Stimulated activated CD8-positive, alpha-beta memory T cell treated with anti-CD3 and anti-CD28 coated beads, Interleukin-4, amount 100 ng/mL, for 48 hours (primary cell): ENCODE results near the gene ALKBH7.

Experiments
- DNase-seq: peaks from one replicate; pipeline ENCODE4 v3.0.0-alpha.2; 2020

ALKBH7 gene

DNA sequence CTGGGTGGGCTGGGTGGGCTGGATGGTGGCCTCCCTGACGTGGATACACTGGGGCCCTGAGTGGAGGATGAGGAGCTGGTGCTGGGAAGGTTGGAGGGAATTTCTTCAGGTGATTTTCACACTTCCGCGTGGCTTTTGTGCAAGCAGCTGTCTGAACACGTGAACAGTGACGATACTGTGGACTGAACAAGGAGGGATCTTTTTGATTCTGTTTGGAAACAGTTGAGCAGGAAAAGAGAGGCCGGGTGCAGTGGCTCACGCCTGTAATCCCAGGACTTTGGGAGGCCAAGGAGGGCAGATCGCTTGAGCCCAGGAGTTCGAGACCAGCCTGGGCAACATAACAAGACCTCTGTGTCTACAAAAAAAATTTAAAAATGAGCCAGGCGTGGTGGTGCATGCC lies 29.5 kb downstream of the ALKBH7 start:
- no peak for DNase-seq

DNA sequence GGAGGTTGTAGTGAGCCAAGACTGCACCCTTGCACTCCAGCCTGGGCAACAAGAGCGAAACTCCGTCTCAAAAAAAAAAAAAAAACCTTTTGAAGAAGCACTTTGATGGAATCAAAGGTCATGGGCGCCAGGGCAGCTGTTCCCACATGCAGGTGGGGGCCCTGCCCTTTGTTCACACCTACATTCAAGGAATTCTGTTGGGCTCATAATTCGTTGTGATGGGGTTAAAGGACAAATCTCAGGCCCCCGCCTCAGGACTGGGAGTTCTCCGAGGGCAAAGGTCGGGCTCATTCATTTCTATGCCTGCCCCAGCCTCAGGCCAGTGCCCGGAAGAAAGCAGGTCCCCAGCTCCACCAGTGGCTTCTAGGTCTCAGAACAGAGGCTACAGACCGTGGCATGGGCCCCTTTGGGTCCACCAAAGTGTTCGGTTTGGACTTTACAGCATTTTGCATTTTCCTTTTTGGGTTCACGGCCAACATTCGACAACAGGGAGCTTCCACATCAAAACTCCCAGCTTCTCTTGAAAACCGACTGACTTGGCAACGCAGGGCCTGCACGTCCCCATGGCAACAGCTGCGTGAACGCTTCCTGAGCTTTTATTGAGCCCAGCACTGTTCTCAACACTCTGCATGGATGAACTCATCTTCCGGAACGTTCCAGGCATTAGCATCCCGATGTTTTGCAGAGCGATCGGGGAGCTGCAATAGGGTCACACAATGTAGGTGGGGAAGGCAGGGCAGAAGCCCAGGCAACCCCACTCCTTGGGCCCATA lies 30.4 kb downstream of the ALKBH7 start:
- DNase-seq: no peak

DNA sequence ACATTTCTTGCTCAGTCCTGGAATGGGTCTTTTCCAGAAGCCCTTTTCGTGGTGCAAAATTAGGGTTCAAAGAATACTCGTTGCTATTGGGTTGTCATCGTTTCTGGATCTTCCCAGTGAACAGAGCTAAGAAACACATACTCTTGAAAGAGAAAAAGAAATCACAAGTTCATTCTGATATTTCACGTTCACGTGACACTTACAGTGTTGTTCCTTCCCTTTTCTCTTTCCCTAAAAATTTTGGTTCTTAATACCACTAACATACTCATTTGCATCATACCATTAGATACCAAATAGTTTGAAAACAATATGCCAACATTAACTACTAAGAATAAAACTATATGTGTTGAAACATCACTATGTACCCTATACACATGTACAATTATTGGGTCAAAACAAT lies 33.8 kb downstream of the ALKBH7 start:
- no peak for DNase-seq

DNA sequence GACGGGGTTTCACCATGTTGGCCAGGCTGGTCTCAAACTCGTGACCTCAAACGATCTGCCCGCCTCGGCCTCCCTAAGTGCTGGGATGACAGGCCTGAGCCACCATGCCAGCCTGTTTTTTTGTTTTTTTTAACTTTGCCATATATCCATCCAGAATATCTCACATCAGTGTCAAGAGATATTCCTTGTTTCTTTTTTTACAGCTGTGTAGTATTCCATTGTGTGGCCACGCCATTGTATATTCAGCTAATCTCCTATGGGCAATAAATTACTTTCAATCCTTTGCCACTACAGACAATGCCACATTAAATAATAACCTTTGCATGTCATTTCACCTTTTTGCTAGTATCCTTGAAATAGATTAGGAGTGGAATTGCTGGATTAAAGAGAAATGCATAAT lies 36.8 kb downstream of the ALKBH7 start:
- DNase-seq: no peak

DNA sequence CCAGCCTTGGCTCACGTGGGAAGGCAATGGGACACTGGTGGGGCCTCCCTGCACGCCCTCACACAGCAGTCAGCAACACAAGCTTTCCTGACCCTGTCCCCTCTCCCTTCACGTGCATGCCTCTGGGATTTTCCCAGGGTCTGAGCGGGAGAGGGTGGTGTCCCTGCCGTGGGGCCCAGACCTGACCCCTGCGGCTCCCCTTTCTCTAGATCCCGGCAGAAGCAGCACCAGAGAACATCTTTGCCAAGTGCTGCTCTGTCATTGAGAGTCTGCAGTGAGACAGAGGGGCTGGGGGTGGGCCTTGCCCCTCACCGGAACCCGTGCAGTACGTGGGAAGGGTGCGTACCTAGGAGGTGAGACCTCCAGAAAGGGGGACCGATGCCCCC lies 39.5 kb downstream of the ALKBH7 start:
- no peak for DNase-seq

DNA sequence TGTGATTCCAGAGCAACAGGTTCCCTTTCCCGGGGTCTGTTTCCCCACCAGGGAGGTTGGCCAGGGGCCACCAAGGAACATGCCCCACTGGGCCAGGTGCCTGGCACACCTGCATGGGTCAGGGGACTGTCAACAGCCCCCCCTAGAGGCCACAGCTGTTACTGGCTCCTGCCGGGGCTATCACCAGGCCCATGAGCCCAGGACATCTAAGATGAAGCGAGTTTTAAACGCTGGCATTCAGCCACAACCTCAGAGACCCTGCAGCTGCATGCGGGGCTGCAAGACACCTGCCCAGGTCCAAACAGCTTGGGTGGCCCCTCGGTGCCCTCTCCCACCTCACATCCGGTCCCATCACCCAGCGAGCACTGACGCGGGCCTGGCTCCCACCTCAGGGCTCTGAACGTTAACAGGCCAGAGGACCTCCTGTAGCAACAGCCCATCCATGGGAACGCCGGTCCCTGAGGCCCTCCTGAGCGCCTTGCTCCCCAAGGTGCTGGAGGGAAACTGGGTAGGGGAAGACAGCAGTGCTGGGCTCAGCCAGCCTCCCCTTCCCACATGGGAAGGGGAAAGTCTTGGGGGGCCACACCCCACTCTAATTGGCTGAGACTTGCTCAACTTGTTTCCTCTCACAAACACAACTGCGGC lies 40.0 kb downstream of the ALKBH7 start:
- peak; percentile 77 for DNase-seq

DNA sequence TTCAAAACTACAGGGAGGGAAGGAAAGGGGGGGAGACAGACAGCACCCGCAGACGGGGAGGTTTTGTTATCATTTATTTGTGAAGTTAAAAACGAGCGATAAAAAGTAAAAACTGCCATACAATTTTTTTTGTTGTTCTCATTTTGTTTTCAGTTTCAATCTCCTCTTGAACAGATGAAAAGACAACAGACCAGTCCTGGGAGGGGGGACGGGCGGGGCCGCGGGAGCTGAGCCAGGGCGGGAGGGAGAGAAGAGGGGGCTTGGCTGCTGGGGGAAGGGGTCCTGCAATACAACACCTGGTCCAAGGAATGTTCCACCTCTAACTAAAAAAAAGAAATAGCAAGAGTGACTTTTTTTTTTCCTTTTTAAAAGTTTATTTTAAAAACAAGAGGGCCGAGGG lies 40.7 kb downstream of the ALKBH7 start:
- DNase-seq: no peak

DNA sequence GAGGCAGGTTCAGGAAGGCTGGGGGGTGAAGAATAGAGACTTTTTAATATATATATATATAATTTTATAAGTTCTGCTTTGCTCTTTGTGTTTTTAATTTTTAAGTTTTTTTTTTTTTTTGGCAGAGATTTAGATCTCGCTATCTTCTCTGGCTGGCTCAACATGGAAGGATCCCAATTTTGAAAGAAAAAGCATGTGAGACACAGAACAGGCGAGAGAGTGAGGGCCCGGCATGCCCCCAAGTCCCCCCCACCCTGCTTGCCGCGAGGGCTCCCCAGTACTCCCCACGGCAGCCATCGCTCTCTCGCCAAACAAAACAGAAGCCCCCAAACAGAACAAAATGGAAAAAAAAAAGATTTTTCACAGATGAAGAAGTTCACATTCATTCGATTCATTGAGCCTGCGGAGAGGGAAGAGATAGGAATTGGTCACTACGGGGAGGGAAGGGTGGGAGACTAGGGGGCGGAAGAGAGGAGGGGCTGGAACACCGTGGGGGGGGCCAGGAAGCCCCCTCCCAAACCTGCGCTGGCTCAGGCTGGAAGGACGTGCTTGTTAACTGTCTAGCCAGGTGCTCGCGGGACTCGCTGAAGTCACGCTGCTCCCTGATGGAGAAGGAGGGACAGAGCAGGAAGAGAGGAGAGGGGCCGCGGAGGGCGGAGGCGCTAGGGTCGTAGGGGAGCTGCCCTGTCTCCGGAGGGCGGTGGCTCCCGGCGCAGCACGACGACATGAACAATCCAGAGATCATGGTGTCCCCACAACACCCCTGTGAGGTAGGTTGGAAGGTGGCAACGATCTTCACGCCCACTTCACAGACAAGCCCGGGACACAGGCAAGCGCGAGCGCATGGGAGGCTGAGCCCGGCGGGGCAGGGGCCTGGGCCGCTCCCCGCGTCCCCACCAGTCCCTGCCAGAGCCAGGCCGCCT lies 41.4 kb downstream of the ALKBH7 start:
- DNase-seq: no peak

DNA sequence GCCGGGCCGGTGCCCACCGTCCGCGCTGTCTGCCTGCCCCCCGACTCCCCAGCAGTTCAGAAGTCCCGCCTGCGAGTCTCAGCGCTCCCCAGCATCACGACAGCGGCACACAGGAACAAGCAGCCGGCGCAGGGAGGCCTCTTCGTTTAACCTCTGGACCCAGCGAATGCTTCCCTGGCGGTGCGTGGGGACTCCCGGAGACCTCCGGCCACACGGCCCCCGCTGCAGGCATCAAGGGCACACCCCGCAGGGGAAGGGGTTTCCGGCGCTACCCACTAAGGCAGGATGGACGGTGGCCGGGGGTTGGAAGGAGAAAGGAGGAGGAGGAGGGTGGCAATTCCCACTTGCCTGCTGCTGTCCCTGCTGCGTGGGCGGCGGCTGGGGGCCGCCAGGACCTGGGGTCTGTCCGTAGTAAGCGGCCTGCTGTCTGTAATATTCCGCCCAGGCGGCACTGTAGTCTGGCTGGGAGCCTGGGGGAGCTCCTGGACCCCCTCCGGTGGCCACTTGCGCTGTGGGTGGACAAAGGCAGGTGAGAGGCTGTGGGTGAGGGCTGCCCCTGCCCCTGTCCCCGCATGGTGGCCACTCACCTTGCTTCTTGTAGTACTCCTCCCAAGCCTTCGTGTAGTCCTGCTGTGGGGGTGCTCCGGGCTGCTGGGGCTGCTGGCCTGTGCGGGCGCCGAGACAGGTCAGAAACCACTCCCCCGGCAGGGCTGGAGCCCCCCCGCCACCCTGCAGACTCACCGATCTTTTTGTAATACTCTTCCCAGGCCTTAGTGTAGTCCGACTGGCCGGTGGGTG lies 42.4 kb downstream of the ALKBH7 start:
- DNase-seq: no peak

DNA sequence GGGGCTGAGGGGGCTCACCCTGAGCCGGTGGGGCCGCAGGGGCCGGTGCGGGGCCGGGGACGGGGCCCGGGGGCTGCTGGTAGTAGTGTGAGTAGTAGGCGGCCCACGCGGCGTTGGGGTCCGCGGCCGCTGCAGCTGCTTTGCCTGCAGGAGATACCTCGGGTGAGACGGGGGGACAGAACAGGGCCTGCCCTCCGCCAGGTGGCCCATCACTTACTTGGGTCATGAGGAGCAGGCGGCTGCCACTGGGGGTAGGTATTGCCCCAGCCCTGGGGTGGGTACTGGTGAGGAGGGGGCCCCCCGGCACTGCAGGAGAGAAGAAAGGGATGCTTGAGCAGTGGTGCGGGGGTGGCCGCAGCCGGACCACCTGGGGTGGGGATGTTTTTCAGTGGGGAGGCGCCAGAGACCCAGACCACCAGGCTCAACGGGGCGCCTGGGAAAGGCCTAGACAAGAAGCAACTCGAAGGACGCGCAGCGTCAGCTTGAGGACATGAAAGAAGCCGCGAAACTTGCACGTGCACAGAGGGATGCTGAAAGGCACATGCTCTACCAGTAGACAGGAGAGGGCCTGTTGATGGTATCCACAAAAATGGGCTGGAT lies 43.1 kb downstream of the ALKBH7 start:
- no peak for DNase-seq

DNA sequence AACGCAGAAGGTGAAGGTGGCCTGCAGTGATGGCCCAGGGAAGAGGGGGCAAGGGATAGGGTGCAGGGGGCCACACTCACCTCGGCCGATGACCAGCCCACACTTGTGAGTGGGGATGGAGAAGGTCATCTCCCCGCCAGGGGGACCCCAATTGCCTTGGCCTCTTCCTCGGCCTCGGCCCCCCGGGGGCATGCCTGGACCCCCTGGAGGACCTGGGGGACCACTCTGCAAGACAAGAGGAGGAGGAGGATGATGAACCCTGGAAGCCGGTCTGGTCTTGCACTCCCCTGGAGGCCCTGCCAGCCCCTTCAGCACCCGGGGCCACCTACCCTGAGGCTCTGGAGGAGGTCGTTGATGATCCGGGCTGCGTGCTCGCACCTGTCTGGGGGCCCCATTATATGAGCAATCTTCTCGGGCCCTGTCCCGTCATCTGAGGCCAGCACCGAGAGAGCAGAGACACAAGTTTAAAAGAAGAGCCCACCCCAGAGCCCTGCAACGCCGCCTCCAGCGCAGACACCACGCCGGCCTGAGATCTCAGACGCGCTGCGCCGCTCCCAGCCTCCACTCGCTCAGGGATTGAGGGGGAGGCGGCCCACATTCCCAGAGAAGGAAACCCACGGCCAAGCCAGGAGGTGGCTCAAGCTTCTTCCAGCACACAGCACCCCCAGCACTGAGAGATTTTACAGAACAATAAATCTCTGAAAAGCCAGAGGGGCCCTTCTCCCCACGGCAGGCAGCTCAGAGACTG lies 44.2 kb downstream of the ALKBH7 start:
- DNase-seq: no peak

DNA sequence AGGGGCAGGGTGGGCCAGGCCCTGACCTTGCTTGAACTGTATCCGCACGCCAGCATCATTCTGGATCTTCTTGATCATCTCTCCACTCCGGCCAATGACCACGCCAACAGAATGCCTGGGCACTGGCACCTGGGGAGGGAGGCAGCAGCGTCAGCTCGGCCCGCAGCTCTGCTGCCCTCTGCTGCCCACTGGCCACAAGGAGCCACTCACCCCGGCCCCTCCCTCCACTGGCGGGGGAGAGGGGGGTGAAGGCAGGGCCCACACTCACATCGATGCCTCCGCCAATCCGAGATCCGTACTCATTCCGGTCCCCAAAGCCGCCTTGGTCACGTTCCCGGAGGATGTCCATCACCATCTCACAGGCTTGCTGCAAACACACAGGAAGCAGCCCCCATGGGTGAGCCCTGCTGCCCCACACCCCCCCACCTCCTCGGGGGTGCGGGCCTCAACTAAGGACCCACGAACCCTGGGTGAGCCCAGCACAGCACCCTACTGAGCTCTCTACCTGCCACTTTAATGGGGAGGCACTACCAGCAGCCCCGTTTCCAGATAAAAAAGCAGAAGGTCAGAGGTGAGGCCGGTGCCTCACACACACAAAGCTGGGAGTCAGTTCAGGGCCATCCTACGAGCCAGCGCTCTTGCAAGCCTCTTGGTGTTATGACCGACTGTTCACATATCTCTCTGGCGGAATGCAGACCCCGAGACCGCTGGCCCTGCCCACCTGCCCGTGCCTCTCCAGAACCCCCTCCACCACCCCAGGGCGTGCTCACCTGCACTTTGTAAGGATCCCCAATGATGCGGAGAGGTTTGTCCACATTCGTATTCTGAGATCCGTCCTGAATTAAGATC lies 45.3 kb downstream of the ALKBH7 start:
- DNase-seq: no peak

DNA sequence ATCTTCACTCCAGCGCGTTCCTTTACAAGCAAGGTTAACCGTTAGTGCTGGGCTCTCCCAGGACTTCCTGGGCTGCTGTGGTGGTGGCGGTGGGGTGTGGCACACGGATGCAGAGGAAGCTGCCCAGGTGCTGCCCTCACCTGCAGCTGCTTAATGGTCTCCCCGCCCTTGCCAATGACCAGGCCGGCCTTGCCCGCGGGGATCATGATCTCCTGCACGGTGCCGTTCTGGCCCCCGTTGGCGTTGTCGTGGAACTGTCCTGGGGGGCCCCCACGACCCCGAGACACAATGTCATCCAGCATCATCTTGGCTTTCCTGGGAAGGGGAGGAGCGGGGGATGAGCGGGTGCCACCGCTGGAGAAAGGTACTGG lies 46.0 kb downstream of the ALKBH7 start:
- no peak for DNase-seq

DNA sequence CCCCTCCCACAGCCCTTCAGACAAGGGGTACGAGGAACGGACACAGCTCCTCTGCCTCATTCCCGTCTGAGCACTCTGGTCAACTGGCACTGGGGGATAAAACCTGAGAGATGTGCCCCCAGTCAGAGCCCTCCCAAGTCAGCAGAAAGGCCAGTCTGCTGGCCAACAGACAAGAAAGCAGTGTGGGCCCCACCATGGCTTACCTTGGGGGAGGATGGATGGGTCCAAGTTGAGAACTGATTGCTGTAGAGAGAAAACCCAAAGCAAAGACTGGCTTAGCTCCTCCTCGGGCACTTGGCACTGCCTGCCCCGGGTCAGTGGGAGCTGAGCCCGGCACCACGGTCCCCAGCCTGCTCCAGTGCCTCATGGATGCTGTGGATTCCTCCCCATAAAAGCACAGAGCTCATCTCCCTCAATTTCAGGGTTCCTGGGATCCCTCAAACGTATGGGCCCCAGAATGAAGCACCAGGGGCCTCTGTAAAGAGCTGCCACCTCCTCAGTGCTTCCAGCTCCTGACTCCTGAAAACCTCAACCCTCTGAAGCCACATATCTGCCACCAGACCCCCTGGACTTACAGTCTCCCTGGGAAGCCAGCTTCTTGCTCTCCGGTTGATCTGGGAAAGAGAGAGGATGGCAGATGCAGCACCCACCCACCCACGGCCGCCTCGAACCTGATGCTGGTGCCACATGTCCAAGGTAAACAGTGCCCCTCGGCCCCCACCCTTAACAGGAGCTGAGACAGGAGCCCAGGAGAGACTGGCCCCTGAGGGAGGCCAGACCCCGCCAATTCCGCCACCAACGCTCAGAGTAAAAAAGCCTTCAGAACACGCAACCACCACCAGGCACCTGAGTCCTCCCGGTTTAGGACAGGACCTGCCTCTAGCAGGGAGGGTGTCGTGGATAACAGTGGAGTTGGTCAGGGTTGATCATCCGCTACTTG lies 48.8 kb downstream of the ALKBH7 start:
- no peak for DNase-seq

DNA sequence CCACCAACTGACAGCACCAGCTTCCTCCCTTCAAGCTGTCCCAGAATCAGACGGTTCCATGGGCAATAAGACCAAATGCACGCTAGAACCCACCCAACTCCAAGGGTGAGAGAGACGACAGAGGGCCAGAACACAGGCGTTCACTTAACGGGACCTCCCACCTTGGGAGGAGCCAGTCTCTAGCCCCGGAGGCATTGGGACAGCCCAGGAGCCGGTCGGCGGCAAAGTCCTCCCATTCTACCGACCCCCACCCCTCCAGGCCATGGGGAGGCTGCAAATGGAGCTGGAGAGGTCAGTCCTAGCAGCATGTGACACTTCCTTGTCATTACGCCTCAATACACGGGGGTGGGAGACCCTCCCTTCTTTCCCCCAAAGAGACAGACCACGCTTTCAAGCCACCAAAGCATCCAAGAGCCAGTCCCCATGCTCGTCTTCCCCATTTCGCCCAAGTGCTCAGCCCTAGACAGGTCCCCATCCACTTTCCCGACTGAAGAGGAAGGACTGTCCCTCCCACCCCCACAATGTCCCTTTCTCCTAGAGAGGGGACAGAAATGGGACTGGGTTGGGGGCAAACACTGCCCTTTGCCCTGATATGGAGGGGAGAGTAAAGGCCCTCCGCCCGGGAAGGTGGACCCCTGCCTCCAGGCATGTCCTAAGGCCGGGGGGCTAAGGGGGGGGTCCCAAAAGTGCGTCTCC lies 51.1 kb downstream of the ALKBH7 start:
- peak; percentile 65 for DNase-seq

DNA sequence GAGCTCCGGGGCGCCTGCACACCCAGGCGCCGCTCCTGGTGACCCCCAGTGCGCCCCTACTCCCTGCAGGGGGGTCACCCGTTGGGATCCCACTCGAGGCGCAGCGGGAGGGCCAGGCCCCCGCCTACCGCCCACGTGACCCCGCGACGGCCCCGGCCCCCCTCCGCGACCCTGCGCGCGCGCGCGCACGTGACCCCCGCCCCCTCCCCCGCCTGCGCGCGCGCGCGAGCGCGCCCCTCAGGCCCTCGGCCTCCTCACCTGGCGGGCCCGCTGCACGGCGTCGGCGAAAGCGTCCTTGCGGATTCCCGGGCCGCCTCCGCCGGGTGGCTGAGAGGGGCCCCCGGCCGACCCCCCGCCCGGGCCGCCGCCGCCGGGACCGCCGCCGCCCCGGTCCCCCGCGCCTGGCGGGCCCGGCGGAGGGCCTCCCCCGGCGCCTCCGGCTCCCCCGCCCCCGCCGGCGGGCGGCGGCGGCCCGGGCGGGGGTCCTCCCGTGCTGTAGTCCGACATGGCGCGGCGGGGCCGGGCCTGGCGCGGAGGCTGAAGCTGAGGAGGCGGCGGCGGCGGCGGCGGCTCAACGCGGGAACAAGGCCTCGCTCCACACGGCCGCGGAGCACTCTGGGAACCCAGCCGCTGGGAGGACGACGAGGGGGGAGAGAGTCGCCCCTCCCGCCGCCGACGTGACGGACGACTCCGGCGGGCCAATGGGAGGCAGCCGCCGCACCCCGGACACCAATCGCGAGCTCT lies 51.8 kb downstream of the ALKBH7 start, which contains the start of gene KHSRP:
Gene KHSRP, minus strand, starts transcription at position 617 of the 744 bp plus-strand sequence. Its CDS starts 110 bp downstream, at position 507.
- DNase-seq: peak; percentile 49
